Neural cell (in vitro differentiated cells): Measurements from ENCODE around the gene GALNT4.

Experiments used
- EP300 ChIP-seq: fragments of 450-650 bp; conservative IDR thresholded peaks from 2 replicates; pipeline ENCODE4 v1.6.1; 2014; ENCODE audit warnings: antibody characterized with exemption, mild to moderate bottlenecking, moderate library complexity; ENCODE audit not compliant: poor library complexity, severe bottlenecking
- EZH2 ChIP-seq: fragments of 200-600, 300-800 bp; shearing (Covaris generic), sonication (generic); IDR thresholded peaks from 2 replicates; pipeline ENCODE4 v1.6.1; 2014; ENCODE audit warnings: antibody characterized with exemption, low read length, borderline replicate concordance, mild to moderate bottlenecking; ENCODE audit not compliant: insufficient read depth, poor library complexity, severe bottlenecking
- MXI1 ChIP-seq: fragments of 450-650 bp; conservative IDR thresholded peaks from 2 replicates; pipeline ENCODE4 v1.6.1; 2014; ENCODE audit warnings: antibody characterized with exemption, mild to moderate bottlenecking; ENCODE audit not compliant: poor library complexity, severe bottlenecking
- POLR2AphosphoS5 ChIP-seq: IDR thresholded peaks from 2 replicates; pipeline ENCODE4 v1.6.1; 2012
- RAD21 ChIP-seq: fragments of 450-650 bp; conservative IDR thresholded peaks from 2 replicates; pipeline ENCODE4 v1.6.1; 2014; ENCODE audit warnings: antibody characterized with exemption, mild to moderate bottlenecking, moderate library complexity
- SMC3 ChIP-seq: fragments of 450-650 bp; conservative IDR thresholded peaks from 2 replicates; pipeline ENCODE4 v1.6.1; 2014; ENCODE audit warnings: antibody characterized with exemption, mild to moderate bottlenecking, moderate library complexity; ENCODE audit not compliant: poor library complexity
- TAF1 ChIP-seq: IDR thresholded peaks from 2 replicates; pipeline ENCODE4 v1.6.1; 2012; ENCODE audit warnings: low read depth
- TF ChIP-seq, protein P1 (sequence below): fragments of 450-650 bp; IDR thresholded peaks from 2 replicates; pipeline ENCODE4 v1.5.1; 2014; ENCODE audit warnings: antibody characterized with exemption, mild to moderate bottlenecking, moderate library complexity; ENCODE audit not compliant: poor library complexity, severe bottlenecking
- TF ChIP-seq, protein P2 (sequence below): IDR thresholded peaks from 2 replicates; pipeline ENCODE4 v1.6.1; 2012; ENCODE audit warnings: borderline replicate concordance

DNA sequence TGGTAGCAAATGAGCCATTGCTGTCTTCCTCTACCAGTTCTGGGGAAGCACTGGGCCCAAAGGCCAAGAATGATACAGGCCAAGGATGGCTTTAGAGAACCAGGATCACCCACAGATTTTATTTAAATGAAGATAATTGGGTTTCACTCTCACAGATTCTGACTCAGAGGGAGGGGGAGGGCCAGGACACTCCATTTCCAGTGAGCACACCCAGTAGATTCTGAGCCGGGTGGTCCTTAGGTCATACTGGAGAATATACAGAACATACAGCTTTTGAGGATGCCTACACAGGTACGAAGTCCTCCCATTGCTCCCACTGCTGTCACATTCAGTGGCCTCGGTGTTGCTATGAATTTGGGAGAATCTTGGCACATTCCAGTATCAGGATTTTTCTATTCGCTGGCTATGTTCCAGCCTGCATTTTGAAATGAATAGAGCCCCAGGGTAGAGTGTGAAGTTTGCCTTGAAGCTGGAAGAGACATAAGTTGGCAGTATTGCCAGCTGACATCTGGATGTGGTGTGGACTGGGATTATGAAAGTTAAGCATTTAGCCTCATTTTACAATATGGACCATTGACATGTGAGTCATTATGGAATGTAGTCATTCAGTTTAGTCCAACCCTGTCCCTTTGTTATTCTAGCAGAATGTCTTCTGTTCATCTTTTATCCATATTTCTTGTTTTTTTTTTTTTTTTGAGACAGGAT, 47.0 kb upstream of the GALNT4 start:
- TF ChIP-seq, protein P1, sequence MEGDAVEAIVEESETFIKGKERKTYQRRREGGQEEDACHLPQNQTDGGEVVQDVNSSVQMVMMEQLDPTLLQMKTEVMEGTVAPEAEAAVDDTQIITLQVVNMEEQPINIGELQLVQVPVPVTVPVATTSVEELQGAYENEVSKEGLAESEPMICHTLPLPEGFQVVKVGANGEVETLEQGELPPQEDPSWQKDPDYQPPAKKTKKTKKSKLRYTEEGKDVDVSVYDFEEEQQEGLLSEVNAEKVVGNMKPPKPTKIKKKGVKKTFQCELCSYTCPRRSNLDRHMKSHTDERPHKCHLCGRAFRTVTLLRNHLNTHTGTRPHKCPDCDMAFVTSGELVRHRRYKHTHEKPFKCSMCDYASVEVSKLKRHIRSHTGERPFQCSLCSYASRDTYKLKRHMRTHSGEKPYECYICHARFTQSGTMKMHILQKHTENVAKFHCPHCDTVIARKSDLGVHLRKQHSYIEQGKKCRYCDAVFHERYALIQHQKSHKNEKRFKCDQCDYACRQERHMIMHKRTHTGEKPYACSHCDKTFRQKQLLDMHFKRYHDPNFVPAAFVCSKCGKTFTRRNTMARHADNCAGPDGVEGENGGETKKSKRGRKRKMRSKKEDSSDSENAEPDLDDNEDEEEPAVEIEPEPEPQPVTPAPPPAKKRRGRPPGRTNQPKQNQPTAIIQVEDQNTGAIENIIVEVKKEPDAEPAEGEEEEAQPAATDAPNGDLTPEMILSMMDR = no peak
- TF ChIP-seq POLR2AphosphoS5 = no peak
- TF ChIP-seq EZH2 = no peak
- TF ChIP-seq RAD21 = no peak
- no peak for TF ChIP-seq SMC3
- TF ChIP-seq EP300 = no peak
- no peak for TF ChIP-seq MXI1
- TF ChIP-seq TAF1 = no peak
- TF ChIP-seq, protein P2, sequence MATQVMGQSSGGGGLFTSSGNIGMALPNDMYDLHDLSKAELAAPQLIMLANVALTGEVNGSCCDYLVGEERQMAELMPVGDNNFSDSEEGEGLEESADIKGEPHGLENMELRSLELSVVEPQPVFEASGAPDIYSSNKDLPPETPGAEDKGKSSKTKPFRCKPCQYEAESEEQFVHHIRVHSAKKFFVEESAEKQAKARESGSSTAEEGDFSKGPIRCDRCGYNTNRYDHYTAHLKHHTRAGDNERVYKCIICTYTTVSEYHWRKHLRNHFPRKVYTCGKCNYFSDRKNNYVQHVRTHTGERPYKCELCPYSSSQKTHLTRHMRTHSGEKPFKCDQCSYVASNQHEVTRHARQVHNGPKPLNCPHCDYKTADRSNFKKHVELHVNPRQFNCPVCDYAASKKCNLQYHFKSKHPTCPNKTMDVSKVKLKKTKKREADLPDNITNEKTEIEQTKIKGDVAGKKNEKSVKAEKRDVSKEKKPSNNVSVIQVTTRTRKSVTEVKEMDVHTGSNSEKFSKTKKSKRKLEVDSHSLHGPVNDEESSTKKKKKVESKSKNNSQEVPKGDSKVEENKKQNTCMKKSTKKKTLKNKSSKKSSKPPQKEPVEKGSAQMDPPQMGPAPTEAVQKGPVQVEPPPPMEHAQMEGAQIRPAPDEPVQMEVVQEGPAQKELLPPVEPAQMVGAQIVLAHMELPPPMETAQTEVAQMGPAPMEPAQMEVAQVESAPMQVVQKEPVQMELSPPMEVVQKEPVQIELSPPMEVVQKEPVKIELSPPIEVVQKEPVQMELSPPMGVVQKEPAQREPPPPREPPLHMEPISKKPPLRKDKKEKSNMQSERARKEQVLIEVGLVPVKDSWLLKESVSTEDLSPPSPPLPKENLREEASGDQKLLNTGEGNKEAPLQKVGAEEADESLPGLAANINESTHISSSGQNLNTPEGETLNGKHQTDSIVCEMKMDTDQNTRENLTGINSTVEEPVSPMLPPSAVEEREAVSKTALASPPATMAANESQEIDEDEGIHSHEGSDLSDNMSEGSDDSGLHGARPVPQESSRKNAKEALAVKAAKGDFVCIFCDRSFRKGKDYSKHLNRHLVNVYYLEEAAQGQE = no peak
